ENCODE data around the gene KRTAP5-8. TPM values are rescaled to one million over a fixed set of nuclear protein-coding genes. Genes with fewer than 3 reads are reported as not detected.

The KRTAP5-8 gene
- total and polyA plus RNA-seq, 2 donors (not counting 1 experiment from before 2014, with no cell fraction given) = not detected

DNA sequence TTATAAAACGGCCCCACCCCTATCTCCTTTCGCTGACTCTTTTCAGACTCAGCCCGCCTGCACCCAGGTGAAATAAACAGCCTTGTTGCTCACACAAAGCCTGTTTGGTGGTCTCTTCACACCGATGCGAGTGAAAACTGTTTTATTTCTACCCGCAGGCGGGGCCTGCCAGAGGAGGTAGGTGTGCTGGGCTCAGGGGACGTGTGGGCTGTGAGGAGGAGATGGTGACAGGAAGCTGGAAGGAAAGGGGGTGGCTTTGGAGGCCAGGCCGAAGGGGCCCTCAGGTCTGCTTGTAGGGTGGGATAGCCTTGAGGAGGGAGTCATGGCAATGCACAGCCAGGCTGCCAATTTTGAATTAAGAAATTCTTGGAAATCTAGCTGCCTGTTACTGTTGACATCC is 32.0 kb upstream of the KRTAP5-8 start:
- DNase-seq (ENCODE audit: low read depth in 2 of 2) = no peak
- Histone ChIP-seq H3K9me3 (ENCODE audit: control insufficient read depth, insufficient read depth, low read depth, low read length) (no peaks in the 10 kb centered on the region), H3K79me2 (ENCODE audit: control insufficient read depth, insufficient read depth, low read length) (no peaks in the 10 kb centered on the region), H3K9ac (ENCODE audit: insufficient read depth, low read length) (no peak overlapping the region), H3K4me2 (ENCODE audit: extremely low read depth, insufficient read depth, low read length) (no peak overlapping the region), H3K27me3 (ENCODE audit: control insufficient read depth, insufficient read depth, low read length) (no peaks in the 10 kb centered on the region), H3K4me3 (replicated peaks in 1 of 4; ENCODE audit: control extremely low read depth in 1 of 4, insufficient read depth in 1 of 4, low read depth in 3 of 4, low read length in 4 of 4) (no peak overlapping the region), H4K20me1 (ENCODE audit: control insufficient read depth, extremely low read depth, insufficient read depth, low read length) (no peaks in the 10 kb centered on the region), H3K4me1 (ENCODE audit: control insufficient read depth, extremely low read depth, insufficient read depth, low read length) (no peaks in the 10 kb centered on the region), H2AFZ (ENCODE audit: low read length) (no peak overlapping the region), H3K27ac (ENCODE audit: insufficient read depth, low read length) (no peak overlapping the region), H3K36me3 (ENCODE audit: control insufficient read depth, insufficient read depth, low read length) (peaks cover 2% of the 10 kb centered on the region)
- TF ChIP-seq EZH2 (IDR thresholded peaks at IDR 0.05; ENCODE audit: low read length, missing control alignments) = no peak
- TF ChIP-seq, protein P1, sequence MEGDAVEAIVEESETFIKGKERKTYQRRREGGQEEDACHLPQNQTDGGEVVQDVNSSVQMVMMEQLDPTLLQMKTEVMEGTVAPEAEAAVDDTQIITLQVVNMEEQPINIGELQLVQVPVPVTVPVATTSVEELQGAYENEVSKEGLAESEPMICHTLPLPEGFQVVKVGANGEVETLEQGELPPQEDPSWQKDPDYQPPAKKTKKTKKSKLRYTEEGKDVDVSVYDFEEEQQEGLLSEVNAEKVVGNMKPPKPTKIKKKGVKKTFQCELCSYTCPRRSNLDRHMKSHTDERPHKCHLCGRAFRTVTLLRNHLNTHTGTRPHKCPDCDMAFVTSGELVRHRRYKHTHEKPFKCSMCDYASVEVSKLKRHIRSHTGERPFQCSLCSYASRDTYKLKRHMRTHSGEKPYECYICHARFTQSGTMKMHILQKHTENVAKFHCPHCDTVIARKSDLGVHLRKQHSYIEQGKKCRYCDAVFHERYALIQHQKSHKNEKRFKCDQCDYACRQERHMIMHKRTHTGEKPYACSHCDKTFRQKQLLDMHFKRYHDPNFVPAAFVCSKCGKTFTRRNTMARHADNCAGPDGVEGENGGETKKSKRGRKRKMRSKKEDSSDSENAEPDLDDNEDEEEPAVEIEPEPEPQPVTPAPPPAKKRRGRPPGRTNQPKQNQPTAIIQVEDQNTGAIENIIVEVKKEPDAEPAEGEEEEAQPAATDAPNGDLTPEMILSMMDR (conservative IDR thresholded peaks at IDR 0.05 in 1 of 2, IDR thresholded peaks at IDR 0.05 in 1 of 2; ENCODE audit: low read depth in 1 of 2, low read length in 2 of 2) = no peak

DNA sequence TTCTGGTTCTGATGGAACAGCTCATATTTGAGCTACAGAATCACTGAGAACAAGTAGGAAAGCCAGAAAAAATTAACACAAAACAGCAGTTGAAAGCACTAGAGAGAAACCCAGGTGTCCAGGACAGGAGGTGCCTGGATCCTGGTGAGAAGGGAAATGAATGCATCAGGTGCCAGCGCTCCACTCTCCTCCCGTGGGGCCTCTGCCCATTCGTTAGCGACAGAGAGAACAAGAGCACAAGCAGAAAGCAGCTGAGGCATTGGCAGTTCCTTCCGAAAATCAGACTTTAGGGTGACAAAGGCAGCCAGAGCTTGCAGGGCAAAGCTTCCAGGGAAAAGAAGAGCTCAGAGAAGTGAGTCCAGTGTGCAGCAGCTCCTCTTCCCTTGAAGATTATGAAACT is 30.7 kb upstream of the KRTAP5-8 start:
- Histone ChIP-seq H3K9me3 (ENCODE audit: control insufficient read depth, insufficient read depth, low read depth, low read length) (no peaks in the 10 kb centered on the region), H3K4me1 (ENCODE audit: control insufficient read depth, extremely low read depth, insufficient read depth, low read length) (no peaks in the 10 kb centered on the region), H2AFZ (ENCODE audit: low read length) (no peak overlapping the region), H3K79me2 (ENCODE audit: control insufficient read depth, insufficient read depth, low read length) (no peaks in the 10 kb centered on the region), H3K4me3 (replicated peaks in 1 of 4; ENCODE audit: control extremely low read depth in 1 of 4, insufficient read depth in 1 of 4, low read depth in 3 of 4, low read length in 4 of 4) (no peak overlapping the region), H4K20me1 (ENCODE audit: control insufficient read depth, extremely low read depth, insufficient read depth, low read length) (no peaks in the 10 kb centered on the region), H3K27ac (ENCODE audit: insufficient read depth, low read length) (no peak overlapping the region), H3K9ac (ENCODE audit: insufficient read depth, low read length) (no peak overlapping the region), H3K36me3 (ENCODE audit: control insufficient read depth, insufficient read depth, low read length) (no peaks in the 10 kb centered on the region), H3K4me2 (ENCODE audit: extremely low read depth, insufficient read depth, low read length) (no peak overlapping the region), H3K27me3 (ENCODE audit: control insufficient read depth, insufficient read depth, low read length) (no peaks in the 10 kb centered on the region)
- DNase-seq (ENCODE audit: low read depth in 2 of 2) = no peak
- TF ChIP-seq, protein P1 (conservative IDR thresholded peaks at IDR 0.05 in 1 of 2, IDR thresholded peaks at IDR 0.05 in 1 of 2; ENCODE audit: low read depth in 1 of 2, low read length in 2 of 2) = no peak
- no peak for TF ChIP-seq EZH2 (IDR thresholded peaks at IDR 0.05; ENCODE audit: low read length, missing control alignments)

- no peak overlapping the region for H2AFZ ChIP-seq (ENCODE audit: low read length)
- no peak overlapping the region for H3K27ac ChIP-seq (ENCODE audit: insufficient read depth, low read length)
- no peak overlapping the region for H3K9ac ChIP-seq (ENCODE audit: insufficient read depth, low read length)
- no peaks in the 10 kb centered on the region for H3K27me3 ChIP-seq (ENCODE audit: control insufficient read depth, insufficient read depth, low read length)
- H4K20me1 ChIP-seq (ENCODE audit: control insufficient read depth, extremely low read depth, insufficient read depth, low read length) = no peaks in the 10 kb centered on the region
- H3K4me1 ChIP-seq (ENCODE audit: control insufficient read depth, extremely low read depth, insufficient read depth, low read length) = no peaks in the 10 kb centered on the region
- no peak for TF ChIP-seq EZH2 (IDR thresholded peaks at IDR 0.05; ENCODE audit: low read length, missing control alignments)
- TF ChIP-seq, protein P1 (conservative IDR thresholded peaks at IDR 0.05 in 1 of 2, IDR thresholded peaks at IDR 0.05 in 1 of 2; ENCODE audit: low read depth in 1 of 2, low read length in 2 of 2) = no peak
- no peak overlapping the region for H3K4me2 ChIP-seq (ENCODE audit: extremely low read depth, insufficient read depth, low read length)
- no peak overlapping the region for H3K4me3 ChIP-seq (replicated peaks in 1 of 4; ENCODE audit: control extremely low read depth in 1 of 4, insufficient read depth in 1 of 4, low read depth in 3 of 4, low read length in 4 of 4)
- H3K36me3 ChIP-seq (ENCODE audit: control insufficient read depth, insufficient read depth, low read length) = no peaks in the 10 kb centered on the region
- H3K79me2 ChIP-seq (ENCODE audit: control insufficient read depth, insufficient read depth, low read length) = no peaks in the 10 kb centered on the region
- H3K9me3 ChIP-seq (ENCODE audit: control insufficient read depth, insufficient read depth, low read depth, low read length) = no peaks in the 10 kb centered on the region
- DNase-seq (ENCODE audit: low read depth in 2 of 2) = no peak
These were observed 19.0 kb upstream of the KRTAP5-8 start for GRCh38 chr11:71518506-71519471.

Measured in fibroblast of lung (primary cell).